GM03348 (cell line): ENCODE measurements around the gene TAF1B.

Source experiments
- DNase-seq: peaks from one replicate; pipeline ENCODE4 v3.0.0; 2012; ENCODE audit warnings: low spot score

The TAF1B gene

DNA sequence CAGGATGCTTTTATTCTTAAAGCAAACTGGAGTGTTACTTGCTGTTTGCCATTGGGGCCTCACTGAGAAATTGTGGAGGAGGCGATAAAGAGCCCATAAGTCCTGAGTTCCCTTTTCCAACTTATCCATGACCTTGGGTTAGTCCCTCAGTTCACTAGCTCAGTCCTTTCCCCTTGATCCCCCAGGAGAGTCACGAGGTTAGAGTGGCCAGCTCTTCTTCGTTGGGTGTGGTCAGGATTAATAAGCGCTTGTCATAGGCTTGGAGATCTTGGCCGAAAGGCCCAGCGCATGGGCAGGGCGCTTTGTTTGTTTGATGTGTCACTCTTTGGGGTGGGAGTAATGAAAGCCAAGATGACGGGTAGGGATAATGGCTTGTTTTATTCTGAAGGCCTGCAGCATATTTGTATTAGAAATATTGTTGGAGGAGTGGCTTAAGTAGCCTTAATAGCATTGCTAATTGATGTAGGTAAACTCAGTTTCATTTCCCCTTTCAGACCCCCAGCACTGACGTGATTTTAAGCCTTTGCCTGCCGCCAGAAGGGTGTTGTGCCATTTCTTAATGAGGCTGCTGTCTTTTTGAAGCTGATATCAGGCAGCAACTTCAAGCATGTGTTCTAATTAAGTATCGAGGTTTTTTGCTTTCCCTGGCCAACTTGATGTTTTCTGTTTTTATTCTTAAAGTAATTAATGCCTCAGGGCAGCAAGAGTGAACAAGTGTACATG is 123.9 kb downstream of the TAF1B start:
- DNase-seq: peak; percentile 14

DNA sequence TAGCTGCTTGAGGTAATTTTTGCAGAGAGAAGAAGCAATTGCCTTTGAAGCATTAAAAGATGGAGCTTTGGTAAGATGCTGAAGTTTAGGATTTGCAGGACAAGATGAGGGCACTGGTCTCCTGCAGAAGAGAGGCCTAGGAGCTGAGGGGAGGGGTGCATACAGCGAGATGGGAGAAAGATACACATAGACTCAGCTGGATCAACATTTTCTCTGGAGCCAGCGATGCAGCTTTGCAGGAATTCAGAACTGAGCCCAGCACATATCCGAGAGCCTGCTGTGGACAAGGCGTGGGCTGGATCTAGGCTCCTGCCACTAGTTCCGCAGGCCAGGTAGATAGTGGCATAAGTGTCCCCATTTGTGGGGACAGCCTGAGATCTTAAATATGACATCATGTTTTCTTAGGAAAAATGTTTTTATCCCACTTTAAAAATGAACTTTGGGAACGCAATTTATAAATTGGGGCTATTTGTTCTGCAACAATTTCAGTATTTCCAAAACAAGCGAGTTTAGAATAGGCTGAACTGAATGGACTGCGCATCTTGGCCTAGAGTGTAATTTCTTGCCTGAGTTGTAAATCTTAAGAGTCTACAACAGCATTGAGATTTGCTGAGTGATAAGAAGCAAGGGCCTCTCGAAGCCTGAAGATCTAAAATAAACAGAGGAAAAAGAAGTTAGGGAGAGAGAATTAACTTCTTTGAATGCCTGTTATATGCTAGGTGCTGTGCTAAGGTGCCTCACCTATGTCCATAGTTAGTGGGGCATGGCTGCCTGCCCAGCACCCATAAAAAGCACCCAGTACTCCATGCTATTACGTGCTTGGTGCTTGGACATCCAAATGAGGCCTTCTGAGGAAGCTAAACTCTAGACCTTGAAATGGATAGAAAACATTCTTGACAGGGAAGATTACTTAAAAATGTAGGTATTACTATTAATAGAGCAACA is 125.6 kb downstream of the TAF1B start:
- DNase-seq: no peak

- DNase-seq: peak; percentile 11
Observed at GRCh38 chr2:9970200-9971044, 127.1 kb downstream of the TAF1B start.

DNA sequence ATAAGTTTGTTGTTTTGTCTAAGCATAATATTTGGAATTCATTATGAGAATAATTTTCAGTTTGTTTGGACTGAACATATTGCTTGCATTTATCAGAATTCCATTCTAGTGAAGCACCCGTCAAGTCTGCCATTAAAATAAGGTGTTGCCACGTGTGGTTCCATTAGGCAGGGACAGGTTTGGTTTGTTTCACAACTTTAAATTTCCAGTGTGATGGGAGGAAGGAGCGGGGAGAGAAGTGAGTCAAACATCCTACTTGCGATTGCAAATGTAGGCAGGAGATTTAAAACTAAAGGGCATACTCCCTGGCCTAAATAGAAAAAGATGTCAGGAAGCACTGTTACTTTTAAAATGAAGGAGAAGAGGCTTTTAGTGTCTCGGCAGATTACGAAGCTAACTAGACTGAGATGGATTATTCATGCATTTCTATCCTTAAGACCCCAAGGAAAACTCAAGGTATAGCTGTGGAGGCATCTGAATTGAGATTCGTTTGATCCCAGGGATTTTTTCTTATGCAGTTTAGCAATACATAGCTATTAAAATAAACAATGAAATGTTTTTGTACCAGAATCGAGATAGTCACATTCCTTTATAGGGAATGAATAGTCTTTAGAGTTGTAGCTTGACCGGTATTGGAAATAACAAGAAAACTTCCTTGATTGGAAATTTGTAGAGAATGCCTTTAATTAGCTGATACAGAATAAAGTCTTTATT is 128.0 kb downstream of the TAF1B start:
- DNase-seq: peak; percentile 54

DNA sequence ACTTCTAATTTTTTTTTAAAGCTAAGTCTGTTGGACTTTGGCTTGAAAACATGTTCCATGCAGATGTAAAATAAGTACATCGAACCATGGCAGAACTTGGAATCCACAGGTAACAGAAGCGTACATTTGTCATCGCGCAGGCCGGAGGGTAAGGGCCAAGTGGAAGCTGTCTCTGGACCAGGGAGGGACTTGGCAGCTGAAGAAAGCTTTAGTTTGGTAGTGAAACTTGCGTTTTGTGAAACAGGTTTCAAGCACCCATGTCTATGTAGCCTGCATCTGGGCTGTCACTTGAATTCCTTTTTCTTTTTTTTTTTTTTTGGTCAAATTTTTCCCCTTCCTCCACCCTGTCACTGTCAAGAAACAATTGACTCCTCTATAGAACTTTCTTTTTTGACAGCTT is 128.6 kb downstream of the TAF1B start:
- no peak for DNase-seq

GRCh38 chr2:9972621-9973479 is 129.6 kb downstream of the TAF1B start:
- peak; percentile 77 for DNase-seq

- no peak for DNase-seq
Observed at GRCh38 chr2:9973690-9974089, 130.4 kb downstream of the TAF1B start.

GRCh38 chr2:9974343-9974742 is 131.1 kb downstream of the TAF1B start:
- no peak for DNase-seq

GRCh38 chr2:9975328-9975727 is 132.1 kb downstream of the TAF1B start:
- no peak for DNase-seq

DNA sequence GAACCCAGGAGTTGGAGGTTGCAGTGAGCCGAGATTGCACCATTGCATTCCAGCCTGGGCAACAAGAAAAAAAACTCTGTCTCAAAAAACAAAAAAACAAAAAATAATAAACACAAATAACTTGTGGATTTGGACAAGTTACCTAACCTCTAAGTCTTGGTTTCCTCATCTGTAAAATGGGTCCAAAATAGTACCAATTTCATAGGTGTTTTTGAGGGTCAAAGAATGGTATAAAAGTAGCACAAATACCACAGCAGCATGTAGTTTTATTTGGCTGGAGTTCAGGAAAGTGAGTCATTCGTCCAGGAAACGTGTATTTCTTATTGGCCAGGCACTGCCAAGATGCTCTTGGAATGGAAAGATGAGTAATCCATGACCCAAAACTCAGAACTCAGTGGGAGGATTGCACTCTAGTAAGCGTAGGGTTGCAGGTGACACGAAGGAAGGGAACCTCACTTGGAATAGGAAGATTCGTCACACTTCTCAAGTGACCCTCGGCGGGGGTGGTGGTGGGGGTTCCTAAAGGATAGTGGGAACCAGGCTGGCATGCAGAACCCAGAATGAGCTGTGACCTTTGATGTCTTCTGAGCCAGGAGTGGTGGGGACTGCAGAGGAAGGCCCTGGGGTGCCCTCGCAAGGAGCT is 132.7 kb downstream of the TAF1B start:
- DNase-seq: peak; percentile 83

DNA sequence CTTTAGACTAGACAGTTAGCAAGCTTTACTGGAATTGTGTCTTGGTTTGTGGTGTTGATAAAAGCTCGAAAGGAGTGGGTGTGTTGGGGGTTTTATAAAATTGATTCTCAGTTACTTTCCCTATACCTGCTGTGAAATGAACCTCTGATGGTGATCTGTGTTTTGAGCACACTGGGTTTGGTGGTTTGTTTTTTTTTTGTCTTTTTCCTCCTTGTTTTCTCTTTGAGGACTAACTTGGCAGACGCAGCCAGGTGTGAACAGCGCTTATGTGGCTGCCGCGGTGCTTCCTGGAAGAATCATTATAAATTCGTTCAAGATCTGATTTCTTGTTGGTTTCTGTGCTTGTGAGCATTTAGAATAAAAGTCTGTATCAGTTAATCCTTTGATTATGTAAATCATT is 136.7 kb downstream of the TAF1B start:
- DNase-seq: no peak

DNA sequence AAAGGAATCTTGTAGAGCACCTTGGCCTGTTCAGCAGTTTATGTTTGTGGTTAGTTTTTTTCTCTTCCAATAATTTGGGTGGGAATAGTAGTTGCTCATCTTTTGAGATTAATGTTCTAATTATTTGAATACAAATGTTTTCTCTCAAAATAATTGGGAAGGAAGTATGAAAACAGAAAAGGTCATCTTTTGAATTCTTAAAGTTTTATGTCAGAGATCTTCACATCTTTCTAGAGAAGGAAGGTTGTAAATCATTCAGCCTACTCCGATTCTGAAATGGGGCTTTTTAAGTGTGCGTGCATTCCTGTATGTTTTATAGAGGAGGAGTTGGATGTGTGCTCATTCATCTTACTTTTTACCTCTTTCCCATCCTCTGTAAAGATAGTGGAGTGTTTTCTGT is 137.2 kb downstream of the TAF1B start:
- peak; percentile 30 for DNase-seq

GRCh38 chr2:9981655-9982054 is 138.4 kb downstream of the TAF1B start:
- DNase-seq: no peak

GRCh38 chr2:9982248-9982647 is 139.0 kb downstream of the TAF1B start:
- peak; percentile 81 for DNase-seq

GRCh38 chr2:9982891-9983290 is 139.6 kb downstream of the TAF1B start:
- DNase-seq: no peak

DNA sequence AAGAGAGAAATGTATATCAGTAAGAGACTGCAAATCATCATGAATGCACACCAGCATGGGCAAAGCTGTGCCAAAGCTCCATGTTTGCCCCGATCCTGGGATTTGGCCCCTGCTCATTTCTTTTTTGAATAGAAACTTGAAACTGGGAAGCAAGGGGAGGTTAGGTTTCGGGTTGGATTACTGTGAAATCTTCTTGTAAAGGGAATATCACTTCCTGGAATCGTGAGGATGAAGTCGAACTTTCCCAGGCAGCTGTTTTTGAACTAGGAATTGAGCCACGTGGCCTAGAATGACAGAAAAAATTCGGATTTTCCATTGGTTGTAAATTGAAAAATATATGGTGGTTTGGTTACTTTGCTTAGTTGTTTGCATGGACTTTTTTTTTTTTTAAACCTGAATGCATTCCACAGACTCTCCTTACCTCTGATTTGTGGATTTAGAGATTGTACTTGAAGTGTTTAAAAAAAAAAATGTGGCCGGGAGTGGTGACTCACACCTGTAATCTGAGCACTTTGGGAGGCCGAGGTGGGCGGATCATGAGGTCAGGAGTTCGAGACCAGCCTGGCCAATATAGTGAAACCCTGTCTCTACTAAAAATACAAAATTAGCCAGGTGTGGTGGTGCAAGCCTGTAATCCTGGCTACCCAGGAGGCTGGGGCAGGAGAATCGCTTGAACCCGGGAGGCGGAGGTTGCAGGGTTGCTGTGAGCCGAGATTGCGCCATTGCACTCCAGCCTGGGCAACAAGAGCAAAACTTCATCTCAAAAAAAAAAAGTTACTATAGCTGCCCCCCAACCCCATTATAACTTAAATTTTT is 140.3 kb downstream of the TAF1B start:
- peak; percentile 19 for DNase-seq
